ENCODE data around the gene RAC2.
A peak's percentile ranks its signal among the peaks of the same experiment; 100 is the strongest.
"Not testable (repeated sequence)": the region's sequence is repeated elsewhere in the genome, so short reads cannot be mapped to it uniquely, and the experiment has no call there.

The RAC2 gene

GRCh38 chr22:37256075-37256726, 12.1 kb upstream of the RAC2 start:
- no peak overlapping the region for H3K4me3 ChIP-seq (ENCODE audit: low read length)
- no peak for TF ChIP-seq CTCF (IDR thresholded peaks at IDR 0.05; ENCODE audit: insufficient read depth, low read depth, low read length, missing control alignments)
- DNase-seq (ENCODE audit: low read depth): no peak

- DNase-seq (ENCODE audit: low read depth): no peak
- H3K4me3 ChIP-seq (ENCODE audit: low read length): no peak overlapping the region
- no peak for TF ChIP-seq CTCF (IDR thresholded peaks at IDR 0.05; ENCODE audit: insufficient read depth, low read depth, low read length, missing control alignments)
These were observed 11.5 kb upstream of the RAC2 start for GRCh38 chr22:37255558-37256006.

GRCh38 chr22:37254867-37255233, 10.8 kb upstream of the RAC2 start:
- DNase-seq (ENCODE audit: low read depth): peak; percentile 87
- TF ChIP-seq CTCF (IDR thresholded peaks at IDR 0.05; ENCODE audit: insufficient read depth, low read depth, low read length, missing control alignments): no peak
- H3K4me3 ChIP-seq (ENCODE audit: low read length): no peak overlapping the region

- no peak for TF ChIP-seq CTCF (IDR thresholded peaks at IDR 0.05; ENCODE audit: insufficient read depth, low read depth, low read length, missing control alignments)
- peak; percentile 83 for DNase-seq (ENCODE audit: low read depth)
- no peak overlapping the region for H3K4me3 ChIP-seq (ENCODE audit: low read length)
These were observed 10.3 kb upstream of the RAC2 start for GRCh38 chr22:37254209-37254866.

GRCh38 chr22:37253126-37253660, 9.1 kb upstream of the RAC2 start:
- no peak for DNase-seq (ENCODE audit: low read depth)
- TF ChIP-seq CTCF (IDR thresholded peaks at IDR 0.05; ENCODE audit: insufficient read depth, low read depth, low read length, missing control alignments): no peak
- no peak overlapping the region for H3K4me3 ChIP-seq (ENCODE audit: low read length)

GRCh38 chr22:37251836-37252235, 7.8 kb upstream of the RAC2 start:
- H3K4me3 ChIP-seq (ENCODE audit: low read length): not testable (repeated sequence)

GRCh38 chr22:37249986-37250385, 5.9 kb upstream of the RAC2 start:
- no peak overlapping the region for H3K4me3 ChIP-seq (ENCODE audit: low read length)
- DNase-seq (ENCODE audit: low read depth): no peak
- no peak for TF ChIP-seq CTCF (IDR thresholded peaks at IDR 0.05; ENCODE audit: insufficient read depth, low read depth, low read length, missing control alignments)

More at GRCh38 chr22:37251836-37252235, 7.8 kb upstream of the RAC2 start:
- DNase-seq (ENCODE audit: low read depth): not testable (repeated sequence)

All from epithelial cell of esophagus (primary cell).